Body of pancreas (tissue), 4 donors: ENCODE results near the gene TSGA10IP.

Experiments
- CTCF ChIP-seq, 7 experiments: fragments of 450-650 bp in 4 of 7; fragments of 200-600 bp in 3 of 7; sonication (generic) in 3 of 7; IDR thresholded peaks; one replicate each; pipeline ENCODE4 v1.5.1; 2016 to 2019; ENCODE audit warnings: antibody characterized with exemption in 7 of 7
- POLR2A ChIP-seq, 3 donors: fragments of 450-650 bp; IDR thresholded peaks; one replicate each; pipeline ENCODE4 v1.6.1; 2016; ENCODE audit warnings: antibody characterized with exemption in 3 of 3, mild to moderate bottlenecking in 2 of 3

- TF ChIP-seq CTCF (IDR thresholded peaks at IDR 0.05): no peak
- TF ChIP-seq POLR2A (IDR thresholded peaks at IDR 0.05): no peak
These were observed 24.9 kb upstream of the TSGA10IP start for GRCh38 chr11:65920372-65920802.
